ENCODE data around the gene CHRDL2.

Gene CHRDL2

GRCh38 chr11:74748211-74749126 is 17.2 kb upstream of the CHRDL2 start, which contains the start of gene RNF169:
RNF169 (plus strand) TSS chr11:74748849; CDS start chr11:74748881, 32 bp downstream.
- DNase-seq: peak; percentile 92 to 94

GRCh38 chr11:74746868-74747267 is 15.6 kb upstream of the CHRDL2 start:
- DNase-seq: no peak

GRCh38 chr11:74744277-74744676 is 13.1 kb upstream of the CHRDL2 start:
- no peak for DNase-seq

- no peak for DNase-seq
These were observed 12.4 kb upstream of the CHRDL2 start for GRCh38 chr11:74743640-74744039.

- no peak for DNase-seq
These were observed 10.8 kb upstream of the CHRDL2 start for GRCh38 chr11:74742070-74742469.

DNA sequence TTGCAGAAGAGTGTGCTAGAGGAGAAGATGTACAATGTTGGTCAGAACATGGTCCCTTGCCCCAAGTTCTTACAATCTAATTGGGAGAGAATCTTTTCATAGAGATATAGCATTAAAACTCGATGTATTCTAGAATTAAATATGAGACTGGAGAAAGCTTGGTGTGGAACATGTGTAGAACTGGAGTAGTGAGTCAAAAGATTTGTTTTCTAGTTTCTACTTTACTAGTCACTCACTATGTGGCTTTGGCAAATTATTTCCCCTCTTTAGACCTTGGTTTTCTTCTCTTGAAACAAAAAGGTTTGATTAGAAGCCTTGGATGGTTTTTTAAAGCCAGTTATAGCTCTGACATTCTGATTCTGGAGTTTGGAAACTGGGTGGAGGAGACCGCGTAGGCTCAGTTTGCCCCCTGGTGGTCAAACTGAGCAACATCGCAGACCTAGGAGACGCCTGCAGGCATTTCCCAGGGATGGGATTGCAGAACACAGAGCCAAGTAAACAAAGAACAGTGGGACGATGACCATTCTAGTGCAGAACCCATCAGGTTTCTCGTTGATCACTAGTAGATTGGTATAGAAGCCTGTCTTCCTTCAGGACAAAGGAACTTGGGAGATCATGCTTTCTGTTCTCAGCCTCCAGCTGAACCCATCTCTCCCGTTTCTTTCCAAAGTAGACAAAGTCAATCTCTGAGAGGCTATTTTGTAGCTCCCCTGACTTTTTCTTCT is 8.5 kb upstream of the CHRDL2 start:
- peak; percentile 9 to 55 for DNase-seq

- no peak for DNase-seq
These were observed 4.8 kb upstream of the CHRDL2 start for GRCh38 chr11:74736031-74736430.

DNA sequence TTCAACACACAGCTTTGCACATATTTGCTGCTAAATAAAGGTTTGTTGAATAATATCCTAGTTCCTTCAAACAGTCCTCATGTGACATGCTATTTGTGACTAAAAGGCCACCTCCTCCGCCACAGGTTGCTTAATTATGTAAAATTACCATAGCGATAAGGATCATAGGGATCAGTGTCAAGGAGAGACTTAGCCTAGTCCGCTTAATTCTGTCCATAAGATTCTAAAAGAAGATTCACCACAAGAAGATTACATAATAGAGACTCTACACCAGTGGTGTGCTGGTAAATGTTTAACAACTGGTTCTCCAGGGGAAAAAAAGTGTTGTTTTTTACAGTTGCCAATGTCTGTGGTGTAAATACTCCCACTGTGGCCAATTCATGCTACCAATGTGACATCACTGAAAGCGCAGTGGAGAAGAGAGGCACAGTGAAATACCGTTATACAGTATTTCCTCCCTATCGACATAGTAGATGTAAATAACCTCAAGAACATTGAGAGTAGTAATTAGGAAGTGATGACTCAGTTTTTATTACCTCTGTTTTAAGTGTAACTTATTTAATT is 4.2 kb upstream of the CHRDL2 start:
- DNase-seq: no peak

GRCh38 chr11:74734559-74734925 is 3.3 kb upstream of the CHRDL2 start:
- DNase-seq: no peak

- no peak for DNase-seq
These were observed 510 bp downstream of the CHRDL2 start for GRCh38 chr11:74730571-74731260.

- no peak for DNase-seq
These were observed 1.8 kb downstream of the CHRDL2 start for GRCh38 chr11:74729397-74729796.

- DNase-seq: peak; percentile 36 to 72
These were observed 4.6 kb downstream of the CHRDL2 start for GRCh38 chr11:74726547-74727182.

DNA sequence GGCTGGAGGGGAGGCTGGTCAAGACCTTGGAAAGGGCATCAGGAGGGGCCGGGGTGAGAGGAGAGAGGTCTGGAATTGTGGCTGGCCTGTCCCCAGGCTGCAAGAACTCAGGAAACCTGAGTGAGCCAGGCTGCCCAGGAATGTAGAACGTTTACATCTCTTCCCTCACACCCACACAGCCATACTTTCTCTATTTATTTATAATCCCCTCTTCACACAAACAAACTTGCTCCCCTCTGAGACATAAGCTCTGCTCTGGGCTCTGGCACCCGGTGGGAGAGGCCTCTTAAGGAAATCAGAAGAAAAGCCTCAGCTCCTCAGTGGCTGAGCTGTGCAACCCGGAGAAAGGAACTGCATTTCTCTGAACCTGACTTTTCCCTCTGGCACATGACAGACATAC is 5.5 kb downstream of the CHRDL2 start:
- no peak for DNase-seq

DNA sequence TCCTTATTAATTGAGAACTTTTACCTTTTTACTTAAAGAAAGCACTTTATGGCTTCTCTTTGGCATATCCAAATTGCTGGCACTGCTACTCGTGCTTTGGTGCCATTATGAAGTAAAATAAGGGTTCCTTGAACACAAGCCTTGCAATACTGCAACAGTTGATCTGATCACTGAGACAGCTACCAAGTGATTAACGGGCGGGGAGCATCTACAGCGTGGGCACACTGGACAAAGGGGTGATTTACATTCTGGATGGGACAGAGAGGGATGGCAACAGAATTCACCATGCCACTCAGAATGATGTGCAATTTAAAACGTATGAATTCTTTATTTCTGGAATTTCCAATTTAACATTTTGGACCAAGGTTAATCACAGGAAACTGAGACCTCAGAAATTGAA is 7.7 kb downstream of the CHRDL2 start:
- no peak for DNase-seq

- no peak for DNase-seq
These were observed 9.8 kb downstream of the CHRDL2 start for GRCh38 chr11:74721479-74721835.

GRCh38 chr11:74720596-74721478 is 10.4 kb downstream of the CHRDL2 start:
- no peak for DNase-seq

DNA sequence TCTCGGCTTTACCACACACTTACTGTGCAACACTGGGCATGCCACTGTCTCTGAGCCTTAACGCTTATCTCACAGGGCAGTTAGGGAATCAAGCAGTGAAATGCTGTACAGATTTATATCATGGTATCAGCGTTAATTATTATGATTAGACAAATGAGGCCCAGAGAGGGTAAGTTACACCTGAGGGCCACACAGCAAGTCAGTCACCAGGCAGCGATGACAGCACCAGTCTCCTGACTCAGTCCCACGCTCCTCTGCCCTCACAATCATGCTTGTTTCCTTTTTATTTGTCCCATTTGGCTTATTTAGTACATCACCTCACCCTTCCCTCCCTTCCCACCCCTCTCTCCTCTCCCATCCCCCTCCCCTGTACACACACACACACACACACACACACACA is 12.2 kb downstream of the CHRDL2 start:
- no peak for DNase-seq

- DNase-seq: no peak
These were observed 13.8 kb downstream of the CHRDL2 start for GRCh38 chr11:74717221-74717969.

GRCh38 chr11:74714904-74715303 is 16.3 kb downstream of the CHRDL2 start:
- DNase-seq: no peak

GRCh38 chr11:74713686-74714085 is 17.5 kb downstream of the CHRDL2 start:
- DNase-seq: no peak
